Measurements from ENCODE around the gene SARS2.

DNA sequence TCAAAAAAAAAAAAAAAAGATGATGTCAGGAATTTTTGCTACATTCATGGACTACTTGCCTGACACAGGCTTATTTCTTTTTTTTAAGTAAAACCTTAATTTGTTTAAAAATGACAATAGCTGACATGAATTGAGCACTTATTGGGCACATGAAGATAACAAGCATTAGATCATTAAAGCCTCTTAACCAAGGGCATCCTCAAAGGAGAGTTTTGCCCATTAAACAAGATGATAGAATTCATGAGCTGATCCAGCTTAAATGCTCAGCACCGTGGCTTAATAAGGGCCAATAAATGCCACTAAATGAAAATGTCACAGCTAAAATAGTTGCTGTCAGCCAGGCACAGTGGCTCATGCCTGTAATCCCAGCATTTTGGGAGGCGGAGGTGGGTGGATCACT lies 25.7 kb upstream of the SARS2 start:
- TF ChIP-seq POLR2AphosphoS5 (IDR thresholded peaks at IDR 0.05) (no peak), CTCF (IDR thresholded peaks at IDR 0.05) (no peak), POLR2A (IDR thresholded peaks at IDR 0.05) (no peak)

All from prostate gland (tissue), 2 donors.